PC-3 (cell line): Measurements from ENCODE around the gene TASL. TPM values are rescaled to one million over a fixed set of nuclear protein-coding genes. Genes with fewer than 3 reads are reported as not detected.
A peak's percentile ranks its signal among the peaks of the same experiment; 100 is the strongest.
"Not testable (repeated sequence)": the region's sequence is repeated elsewhere in the genome, so short reads cannot be mapped to it uniquely, and the experiment has no call there.

ENCODE experiments used
- ATAC-seq: fragments of 200-7000 bp; cut with Tn5 transposase; 2 replicates; pipeline ENCODE4 v1.9.1; 2020; ENCODE audit warnings: mild to moderate bottlenecking, moderate library complexity
- BruUV-seq: library from RNA; stranded (reverse); fragments of 400-500 nt; replicated peaks from 2 replicates; lab custom pipeline; 2021; lab: Mats Ljungman, UMichigan
- CTCF ChIA-PET: fragments of 300-600 bp; sonication (Branson Sonifier 250); formaldehyde crosslinking; loops from one replicate; lab custom pipeline; 2022; ENCODE audit warnings: antibody characterized with exemption; lab: Charles Lee
- POLR2A ChIA-PET: fragments of 300-600 bp; sonication (Branson Sonifier 250); formaldehyde crosslinking; loops from one replicate; lab custom pipeline; 2022; ENCODE audit warnings: antibody characterized with exemption; ENCODE audit not compliant: unreplicated experiment; lab: Charles Lee
- DNase-seq: peaks from one replicate; pipeline ENCODE4 v3.0.0-alpha.2; 2015
- H2AFZ ChIP-seq: fragments of 300-600 bp; sonication (generic); 2 replicates; pipeline ENCODE4 v1.6.0; 2016; ENCODE audit warnings: antibody characterized with exemption, low read length
- H3F3A ChIP-seq: fragments of 300-600 bp; sonication (generic); one replicate; pipeline ENCODE4 v1.6.0; 2017; ENCODE audit warnings: antibody characterized with exemption, low read length, control low read depth, mild to moderate bottlenecking; ENCODE audit not compliant: unreplicated experiment
- H3K27ac ChIP-seq: fragments of 300-600 bp; sonication (generic); 2 replicates; pipeline ENCODE4 v1.5.1; 2016; ENCODE audit warnings: mild to moderate bottlenecking, low read length
- H3K27me3 ChIP-seq: fragments of 300-600 bp; sonication (generic); 2 replicates; pipeline ENCODE4 v1.6.1; 2016; ENCODE audit warnings: low read length, mixed read lengths
- H3K36me3 ChIP-seq: fragments of 300-600 bp; sonication (generic); 2 replicates; pipeline ENCODE4 v1.6.1; 2016; ENCODE audit warnings: low read depth, mixed run types, low read length, mixed read lengths
- H3K4me1 ChIP-seq: fragments of 300-600 bp; sonication (generic); 2 replicates; pipeline ENCODE4 v1.5.1; 2016; ENCODE audit warnings: low read length; ENCODE audit not compliant: insufficient read depth
- H3K4me2 ChIP-seq: fragments of 300-600 bp; sonication (generic); 2 replicates; pipeline ENCODE4 v1.6.0; 2016; ENCODE audit warnings: low read length
- H3K4me3 ChIP-seq: fragments of 300-600 bp; sonication (generic); 2 replicates; pipeline ENCODE4 v1.5.1; 2016; ENCODE audit warnings: mild to moderate bottlenecking, low read length, mixed read lengths
- H3K79me2 ChIP-seq: fragments of 300-600 bp; sonication (generic); 2 replicates; pipeline ENCODE4 v1.6.1; 2017; ENCODE audit warnings: low read length, mixed read lengths
- H3K9ac ChIP-seq: fragments of 300-600 bp; sonication (generic); 2 replicates; pipeline ENCODE4 v1.6.0; 2016; ENCODE audit warnings: mild to moderate bottlenecking, low read length
- H3K9me2 ChIP-seq: fragments of 300-600 bp; sonication (generic); replicated peaks from 2 replicates; pipeline ENCODE4 v1.6.1; 2016; ENCODE audit warnings: mixed run types, low read length, mixed read lengths
- H3K9me3 ChIP-seq: fragments of 300-600 bp; sonication (generic); 2 replicates; pipeline ENCODE4 v1.6.1; 2016; ENCODE audit warnings: low read length, mixed read lengths
- H4K20me1 ChIP-seq: fragments of 300-600 bp; sonication (generic); 2 replicates; pipeline ENCODE4 v1.6.1; 2016; ENCODE audit warnings: low read length, mixed read lengths
- CTCF ChIP-seq: fragments of 300-600 bp; sonication (generic); conservative IDR thresholded peaks from 2 replicates; pipeline ENCODE4 v1.5.1; 2017; ENCODE audit warnings: antibody characterized with exemption, low read depth, mild to moderate bottlenecking, low read length
- EZH2 ChIP-seq: fragments of 300-600 bp; sonication (generic); IDR thresholded peaks from one replicate; pipeline ENCODE4 v1.6.1; 2017; ENCODE audit warnings: antibody characterized with exemption, mild to moderate bottlenecking, low read length; ENCODE audit not compliant: unreplicated experiment
- EZH2phosphoT487 ChIP-seq: fragments of 300-600 bp; sonication (generic); IDR thresholded peaks from 2 replicates; pipeline ENCODE4 v1.6.1; 2018; ENCODE audit warnings: mild to moderate bottlenecking, antibody characterized with exemption, low read length, borderline replicate concordance
- intact Hi-C: fragments of 100-400 bp; cut with micrococcal nuclease; formaldehyde crosslinking; loops from 2 replicates; pipeline ENCODE4 v1.9.0; 2023
- total RNA-seq: library from RNA; depleted of rRNA; stranded (reverse); fragments of >200 nt; gene quantifications from 2 replicates; pipeline ENCODE4 v1.2.3, GENCODE V29; 2014

TASL gene
- total RNA-seq, 1 experiment from 2014 or later = not detected

DNA sequence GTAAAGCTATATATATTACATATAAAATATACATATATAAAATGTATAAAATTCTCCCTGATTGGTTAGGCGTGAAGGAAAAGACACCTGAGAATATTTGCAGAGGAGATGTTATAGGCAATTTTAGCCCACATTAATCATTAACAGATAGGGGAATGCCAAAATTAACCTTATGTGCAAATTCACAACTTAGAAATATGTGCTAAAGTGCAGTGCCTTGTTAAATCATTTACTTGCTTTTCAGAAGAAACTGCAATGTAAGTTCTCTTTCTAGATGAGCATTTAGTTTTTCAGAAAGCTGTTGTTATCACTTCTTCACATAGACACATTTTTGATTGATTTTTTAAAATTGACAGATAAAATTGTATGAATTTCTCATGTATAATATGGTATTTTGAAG lies 5.6 kb downstream of the TASL start:
- Histone ChIP-seq H3K9ac (no peak overlapping the region), H3K27ac (no peak overlapping the region), H4K20me1 (no peaks in the 10 kb centered on the region), H3K36me3 (no peaks in the 10 kb centered on the region), H3K9me3 (no peaks in the 10 kb centered on the region), H3K27me3 (no peaks in the 10 kb centered on the region), H3K4me2 (no peak overlapping the region), H2AFZ (no peak overlapping the region), H3K9me2 (no peaks in the 10 kb centered on the region), H3K79me2 (no peaks in the 10 kb centered on the region), H3K4me3 (no peak overlapping the region), H3F3A (no peaks in the 10 kb centered on the region), H3K4me1 (peaks cover 13% of the 10 kb centered on the region)
- ATAC-seq (no peak), DNase-seq (no peak)
- intact Hi-C loops = no loop called here
- POLR2A ChIA-PET = no interaction called here
- CTCF ChIA-PET = no interaction called here
- no peak for TF ChIP-seq EZH2
- TF ChIP-seq CTCF = no peak
- no TSS peak for BruUV-seq

DNA sequence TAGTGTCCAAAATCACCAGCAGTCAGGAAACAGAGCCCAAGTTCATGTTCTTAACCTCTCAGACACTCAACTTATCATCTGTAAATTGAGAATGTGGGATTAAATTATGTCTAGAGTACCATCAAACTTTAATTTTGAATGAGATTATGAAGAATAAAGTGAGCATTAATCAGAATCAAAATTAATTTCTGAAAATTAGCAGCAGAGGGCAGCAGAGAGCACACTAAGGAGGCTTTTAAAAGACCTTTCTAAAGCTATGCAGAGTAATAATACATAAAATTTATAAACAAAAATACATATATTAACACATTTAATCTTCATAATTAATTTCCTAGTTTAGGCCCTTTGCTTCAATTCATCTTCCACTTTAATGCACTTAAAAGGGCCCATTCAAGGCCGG lies 7.1 kb downstream of the TASL start:
- POLR2A ChIA-PET = no interaction called here
- intact Hi-C loops = loop anchor here (1.0 kb wide), 2 partner anchors 48 to 143 kb away; no protein-coding TSS in a partner anchor
- no peak overlapping the region for H3K4me3 ChIP-seq

DNA sequence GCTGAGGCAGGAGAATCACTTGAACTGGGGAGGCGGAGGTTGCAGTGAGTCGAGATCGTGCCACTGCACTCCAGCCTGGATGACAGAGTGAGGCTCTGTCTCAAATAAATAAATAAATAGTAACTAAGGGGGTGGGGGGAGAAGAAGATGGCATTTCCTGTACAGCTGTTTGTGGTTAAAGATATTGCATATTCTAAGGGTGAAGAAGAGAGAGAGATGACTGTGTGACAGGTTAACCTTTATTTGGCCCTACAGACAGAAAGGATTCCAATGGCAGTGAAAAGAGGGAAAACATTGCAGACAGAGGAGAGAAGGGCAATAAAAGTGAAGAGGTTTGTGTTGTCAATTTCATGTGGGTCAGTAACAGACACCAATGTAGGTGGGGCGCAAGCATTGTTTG lies 9.4 kb downstream of the TASL start:
- peaks cover 13% of the 10 kb centered on the region for H3K4me1 ChIP-seq
- intact Hi-C loops = no loop called here
- H3K79me2 ChIP-seq = no peaks in the 10 kb centered on the region
- no peaks in the 10 kb centered on the region for H4K20me1 ChIP-seq
- H3K27ac ChIP-seq = no peak overlapping the region
- no peaks in the 10 kb centered on the region for H3K36me3 ChIP-seq
- no peak overlapping the region for H2AFZ ChIP-seq
- POLR2A ChIA-PET = no interaction called here
- no peaks in the 10 kb centered on the region for H3K9me3 ChIP-seq
- H3K4me3 ChIP-seq = no peak overlapping the region
- H3F3A ChIP-seq = no peaks in the 10 kb centered on the region
- no peak overlapping the region for H3K9ac ChIP-seq
- 0 out of 2 replicates have a peak overlapping the region, but pooled peaks have one; percentile 3 for H3K4me2 ChIP-seq
- TF ChIP-seq EZH2 = no peak
- no peak for TF ChIP-seq CTCF
- no peak for TF ChIP-seq EZH2phosphoT487
- no peaks in the 10 kb centered on the region for H3K27me3 ChIP-seq
- ATAC-seq = peak; percentile 49
- CTCF ChIA-PET = no interaction called here
- BruUV-seq = no TSS peak
- H3K9me2 ChIP-seq = no peaks in the 10 kb centered on the region
- peak; percentile 48 for DNase-seq

More for the DNA sequence above, 7.1 kb downstream of the TASL start:
- Histone ChIP-seq H3K9me3 (no peaks in the 10 kb centered on the region), H3K4me2 (no peak overlapping the region), H3K36me3 (no peaks in the 10 kb centered on the region), H4K20me1 (no peaks in the 10 kb centered on the region), H3K4me1 (peaks cover 13% of the 10 kb centered on the region), H3K27ac (no peak overlapping the region), H3F3A (no peaks in the 10 kb centered on the region), H2AFZ (no peak overlapping the region), H3K79me2 (no peaks in the 10 kb centered on the region), H3K9me2 (no peaks in the 10 kb centered on the region), H3K9ac (no peak overlapping the region), H3K27me3 (no peaks in the 10 kb centered on the region)
- TF ChIP-seq EZH2phosphoT487 (no peak), EZH2 (no peak), CTCF (peak; percentile 46; the same call in 1 of the 2 replicates)
- ATAC-seq = no peak
- CTCF ChIA-PET = interaction anchor here (0.5 to 0.7 kb wide), 2 partner anchors 48 to 100 kb away, joined by 3 to 6 read pairs; no protein-coding TSS in a partner anchor
- peak; percentile 58 for DNase-seq
- no TSS peak for BruUV-seq

GRCh38 chrX:30563070-30563469 lies 14.5 kb downstream of the TASL start:
- BruUV-seq, POLR2A ChIA-PET: not testable (repeated sequence)

More at GRCh38 chrX:30563070-30563469, 14.5 kb downstream of the TASL start:
- H3K4me1 ChIP-seq, H3K4me3 ChIP-seq, H3K9ac ChIP-seq, DNase-seq, H2AFZ ChIP-seq, H3F3A ChIP-seq, H3K4me2 ChIP-seq, ATAC-seq, H3K27ac ChIP-seq, H4K20me1 ChIP-seq, intact Hi-C loops, CTCF ChIA-PET, H3K79me2 ChIP-seq, H3K9me3 ChIP-seq, H3K36me3 ChIP-seq, H3K9me2 ChIP-seq: not testable (repeated sequence)
- peaks cover 11% of the 10 kb centered on the region; the same call in 1 of the 2 replicates for H3K27me3 ChIP-seq
